OCI-LY1 (cell line): Measurements from ENCODE around the gene OCRL.
"Not testable (repeated sequence)": the region's sequence is repeated elsewhere in the genome, so short reads cannot be mapped to it uniquely, and the experiment has no call there.

Experiments used
- H2AFZ ChIP-seq: fragments of 200-600 bp; sonication (generic), shearing (Covaris generic); 2 replicates; pipeline ENCODE4 v1.6.0; 2014; ENCODE audit warnings: antibody characterized with exemption, mild to moderate bottlenecking, low read length
- H3F3A ChIP-seq: fragments of 200-600 bp; sonication (generic), shearing (Covaris generic); 2 replicates; pipeline ENCODE4 v1.6.0; 2014; ENCODE audit warnings: mild to moderate bottlenecking, antibody characterized with exemption, low read length, moderate library complexity; ENCODE audit not compliant: insufficient read depth
- H3K27ac ChIP-seq: fragments of 200-600 bp; sonication (generic); 2 replicates; pipeline ENCODE4 v1.5.1; 2014; ENCODE audit warnings: low read length, mixed run types, mild to moderate bottlenecking, low read depth; ENCODE audit not compliant: poor library complexity, severe bottlenecking
- H3K27me3 ChIP-seq: fragments of 200-600 bp; sonication (generic); 2 replicates; pipeline ENCODE4 v1.6.0; 2014; ENCODE audit warnings: antibody characterized with exemption, mild to moderate bottlenecking, low read length, moderate library complexity; ENCODE audit not compliant: insufficient read depth
- H3K36me3 ChIP-seq: fragments of 200-600 bp; sonication (generic); 2 replicates; pipeline ENCODE4 v1.6.1; 2014; ENCODE audit warnings: mild to moderate bottlenecking, antibody characterized with exemption, low read length, moderate library complexity, mixed read lengths; ENCODE audit not compliant: insufficient read depth
- H3K4me1 ChIP-seq: fragments of 200-600 bp; sonication (generic); 2 replicates; pipeline ENCODE4 v1.5.1; 2014; ENCODE audit warnings: mild to moderate bottlenecking, low read length, moderate library complexity; ENCODE audit not compliant: insufficient read depth, severe bottlenecking
- H3K4me2 ChIP-seq: fragments of 200-600 bp; sonication (generic), shearing (Covaris generic); 2 replicates; pipeline ENCODE4 v1.6.1; 2014; ENCODE audit warnings: low read length
- H3K4me3 ChIP-seq: fragments of 200-600 bp; sonication (generic); 2 replicates; pipeline ENCODE4 v1.5.1; 2014; ENCODE audit warnings: low read length, low read depth, mild to moderate bottlenecking, mixed read lengths; ENCODE audit not compliant: poor library complexity, severe bottlenecking
- H3K79me2 ChIP-seq: fragments of 200-600 bp; shearing (Covaris generic); 2 replicates; pipeline ENCODE4 v1.6.1; 2016; ENCODE audit warnings: mixed run types, low read length, mixed read lengths; ENCODE audit not compliant: insufficient read depth
- H3K9ac ChIP-seq: fragments of 200-600 bp; sonication (generic), shearing (Covaris generic); 2 replicates; pipeline ENCODE4 v1.6.1; 2014; ENCODE audit warnings: mild to moderate bottlenecking, low read length, mixed read lengths
- H3K9me2 ChIP-seq: fragments of 200-600 bp; sonication (generic), shearing (Covaris generic); 2 replicates; pipeline ENCODE4 v1.6.1; 2014; ENCODE audit warnings: low read depth, mild to moderate bottlenecking, low read length, mixed read lengths
- H3K9me3 ChIP-seq: fragments of 200-600 bp; shearing (Covaris generic); 2 replicates; pipeline ENCODE4 v1.6.1; 2014; ENCODE audit warnings: low read length, mixed read lengths
- H4K20me1 ChIP-seq: fragments of 200-600 bp; sonication (generic), shearing (Covaris generic); 2 replicates; pipeline ENCODE4 v1.6.0; 2016; ENCODE audit warnings: mild to moderate bottlenecking, low read length; ENCODE audit not compliant: insufficient read depth
- CTCF ChIP-seq: fragments of 200-600 bp; sonication (generic), shearing (Covaris generic); IDR thresholded peaks from 2 replicates; pipeline ENCODE4 v1.5.1; 2017; ENCODE audit warnings: mild to moderate bottlenecking, antibody characterized with exemption, low read length, moderate library complexity, mixed read lengths
- EZH2 ChIP-seq: fragments of 200-600 bp; sonication (generic), shearing (Covaris generic); IDR thresholded peaks from 2 replicates; pipeline ENCODE4 v1.8.0; 2017; ENCODE audit warnings: borderline replicate concordance, mixed run types, mild to moderate bottlenecking, antibody characterized with exemption, low read length, moderate library complexity, mixed read lengths

Gene OCRL

DNA sequence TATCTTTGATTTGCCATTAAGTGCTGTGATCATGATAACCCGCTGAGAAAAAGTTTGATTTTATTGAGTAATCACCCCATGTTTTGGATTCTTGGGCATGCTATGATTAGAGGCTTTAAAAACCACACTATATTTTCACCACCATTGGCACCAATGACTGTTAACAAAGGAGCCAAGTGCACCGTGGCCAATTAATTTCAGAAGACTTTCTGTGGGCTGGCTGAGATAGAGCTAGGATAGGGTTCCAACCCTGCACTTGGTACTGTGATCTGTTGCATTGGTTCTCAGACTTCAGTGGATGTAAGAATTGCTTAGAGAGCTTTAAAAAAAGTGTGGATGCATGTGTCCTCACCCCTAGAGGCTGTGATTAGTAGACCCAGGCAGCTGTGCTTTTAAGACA lies 32.4 kb downstream of the OCRL start:
- H3K27ac ChIP-seq = no peak overlapping the region
- H3K36me3 ChIP-seq = peaks cover 9% of the 10 kb centered on the region
- H3K4me3 ChIP-seq = no peak overlapping the region
- no peak overlapping the region for H3K9ac ChIP-seq
- H3K4me1 ChIP-seq = no peaks in the 10 kb centered on the region
- TF ChIP-seq CTCF (no peak), EZH2 (no peak)
- no peaks in the 10 kb centered on the region for H3K9me3 ChIP-seq
- no peaks in the 10 kb centered on the region for H3F3A ChIP-seq
- H3K9me2 ChIP-seq = no peaks in the 10 kb centered on the region
- no peaks in the 10 kb centered on the region for H3K27me3 ChIP-seq
- no peaks in the 10 kb centered on the region for H3K79me2 ChIP-seq
- H4K20me1 ChIP-seq = no peaks in the 10 kb centered on the region
- no peak overlapping the region for H2AFZ ChIP-seq
- H3K4me2 ChIP-seq = no peak overlapping the region

DNA sequence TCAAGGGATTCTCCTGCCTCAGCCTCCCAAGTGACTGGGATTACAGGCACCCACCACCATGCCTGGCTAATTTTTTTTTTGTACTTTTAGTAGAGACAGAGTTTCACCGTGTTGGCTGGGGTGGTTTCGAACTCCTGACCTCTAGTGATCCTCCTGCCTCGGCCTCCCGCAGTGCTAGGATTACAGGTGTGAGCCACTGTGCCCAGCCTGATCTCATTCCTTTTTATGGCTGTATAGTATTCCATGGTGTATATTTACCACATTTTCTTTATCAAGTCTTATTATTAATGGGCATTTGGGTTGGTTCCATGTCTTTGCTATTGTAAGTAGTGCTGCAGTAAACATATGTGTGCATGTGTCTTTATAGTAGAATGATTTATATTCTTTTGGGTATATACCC lies 33.6 kb downstream of the OCRL start:
- H3K27me3 ChIP-seq, H3K36me3 ChIP-seq, H3K4me3 ChIP-seq: not testable (repeated sequence)

GRCh38 chrX:129574214-129574613 lies 34.2 kb downstream of the OCRL start:
- Histone ChIP-seq H2AFZ (no peak overlapping the region), H3K79me2 (no peaks in the 10 kb centered on the region), H3K36me3 (peaks cover 2% of the 10 kb centered on the region), H3K4me3 (no peak overlapping the region), H3F3A (no peaks in the 10 kb centered on the region), H4K20me1 (no peaks in the 10 kb centered on the region), H3K27ac (no peak overlapping the region), H3K4me2 (no peak overlapping the region), H3K9me3 (no peaks in the 10 kb centered on the region), H3K9me2 (no peaks in the 10 kb centered on the region), H3K9ac (no peak overlapping the region), H3K4me1 (no peaks in the 10 kb centered on the region), H3K27me3 (no peaks in the 10 kb centered on the region)
- TF ChIP-seq EZH2 = no peak
- TF ChIP-seq CTCF = no peak

More for the DNA sequence above, 33.6 kb downstream of the OCRL start:
- not testable (repeated sequence) for H3K9me2 ChIP-seq, H3K27ac ChIP-seq, H2AFZ ChIP-seq, H3K4me2 ChIP-seq, H3K9ac ChIP-seq, H4K20me1 ChIP-seq, H3K4me1 ChIP-seq, H3F3A ChIP-seq, H3K9me3 ChIP-seq, H3K79me2 ChIP-seq

DNA sequence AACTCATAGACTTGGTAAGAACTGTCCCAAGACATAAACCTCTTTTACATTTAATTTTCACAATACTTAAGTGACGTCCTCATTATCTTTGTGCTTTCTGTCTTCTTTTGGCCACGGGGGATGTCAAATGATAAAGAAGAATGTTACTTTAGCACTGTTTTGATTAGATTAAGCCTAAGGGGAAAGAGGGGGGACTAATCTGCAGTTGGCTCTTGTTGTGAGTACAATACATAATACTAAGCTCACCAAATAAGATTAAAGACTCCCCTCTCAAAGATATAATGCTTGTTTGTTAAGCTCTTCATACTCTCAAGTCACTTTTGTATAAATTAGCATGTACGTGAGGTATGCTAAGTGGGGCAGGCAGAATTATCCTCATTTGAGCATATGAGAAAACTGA lies 36.5 kb downstream of the OCRL start:
- Histone ChIP-seq H2AFZ (no peak overlapping the region), H3K79me2 (no peaks in the 10 kb centered on the region), H3K27me3 (no peaks in the 10 kb centered on the region), H3K4me3 (no peak overlapping the region), H3K9me2 (no peaks in the 10 kb centered on the region), H3K9me3 (no peaks in the 10 kb centered on the region), H3F3A (no peaks in the 10 kb centered on the region), H3K4me2 (no peak overlapping the region), H4K20me1 (no peaks in the 10 kb centered on the region), H3K27ac (no peak overlapping the region), H3K36me3 (no peaks in the 10 kb centered on the region; the same call in 1 of the 2 replicates), H3K4me1 (no peaks in the 10 kb centered on the region), H3K9ac (no peak overlapping the region)
- TF ChIP-seq CTCF (no peak), EZH2 (no peak)
